ENCODE measurements around the gene GRIN2D. TPM values are rescaled to one million over a fixed set of nuclear protein-coding genes. Genes with fewer than 3 reads are reported as not detected.

The GRIN2D gene
- total RNA-seq, 2 donors from 2014 or later, result 0.35 to 0.49 TPM

DNA sequence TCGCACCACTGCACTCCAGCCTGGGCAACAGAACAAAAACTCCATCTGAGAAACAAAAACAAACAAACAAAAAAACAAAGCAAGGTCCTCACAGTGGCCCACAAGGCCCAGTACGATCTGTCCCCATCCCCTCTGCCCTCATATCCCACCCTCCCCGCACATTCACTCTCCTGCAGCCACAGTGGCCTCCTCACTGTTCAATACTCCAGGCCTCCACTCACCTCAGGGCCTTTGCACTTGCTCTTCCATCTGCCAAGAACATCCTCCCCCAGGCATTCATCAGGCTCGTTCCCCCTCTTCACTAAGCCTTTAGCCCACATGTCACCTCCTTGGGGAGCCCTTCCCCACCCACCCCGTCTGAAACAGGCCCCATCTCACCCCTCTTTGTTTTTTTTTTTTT, 34.3 kb upstream of the GRIN2D start:
- Histone ChIP-seq H3K4me3 (no peak overlapping the region), H3K27ac (no peak overlapping the region), H3K9me3 (no peaks in the 10 kb centered on the region), H3K27me3 (no peaks in the 10 kb centered on the region), H3K4me1 (peaks cover 4% of the 10 kb centered on the region), H3K9ac (ENCODE audit: low read depth in 2 of 2, low read length in 2 of 2) (no peak overlapping the region), H3K36me3 (no peaks in the 10 kb centered on the region)
- DNase-seq, result no peak
- TF ChIP-seq, protein P1, sequence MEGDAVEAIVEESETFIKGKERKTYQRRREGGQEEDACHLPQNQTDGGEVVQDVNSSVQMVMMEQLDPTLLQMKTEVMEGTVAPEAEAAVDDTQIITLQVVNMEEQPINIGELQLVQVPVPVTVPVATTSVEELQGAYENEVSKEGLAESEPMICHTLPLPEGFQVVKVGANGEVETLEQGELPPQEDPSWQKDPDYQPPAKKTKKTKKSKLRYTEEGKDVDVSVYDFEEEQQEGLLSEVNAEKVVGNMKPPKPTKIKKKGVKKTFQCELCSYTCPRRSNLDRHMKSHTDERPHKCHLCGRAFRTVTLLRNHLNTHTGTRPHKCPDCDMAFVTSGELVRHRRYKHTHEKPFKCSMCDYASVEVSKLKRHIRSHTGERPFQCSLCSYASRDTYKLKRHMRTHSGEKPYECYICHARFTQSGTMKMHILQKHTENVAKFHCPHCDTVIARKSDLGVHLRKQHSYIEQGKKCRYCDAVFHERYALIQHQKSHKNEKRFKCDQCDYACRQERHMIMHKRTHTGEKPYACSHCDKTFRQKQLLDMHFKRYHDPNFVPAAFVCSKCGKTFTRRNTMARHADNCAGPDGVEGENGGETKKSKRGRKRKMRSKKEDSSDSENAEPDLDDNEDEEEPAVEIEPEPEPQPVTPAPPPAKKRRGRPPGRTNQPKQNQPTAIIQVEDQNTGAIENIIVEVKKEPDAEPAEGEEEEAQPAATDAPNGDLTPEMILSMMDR (IDR thresholded peaks at IDR 0.05), result no peak
- intact Hi-C loops (cut with DNase I), result no loop called here

DNA sequence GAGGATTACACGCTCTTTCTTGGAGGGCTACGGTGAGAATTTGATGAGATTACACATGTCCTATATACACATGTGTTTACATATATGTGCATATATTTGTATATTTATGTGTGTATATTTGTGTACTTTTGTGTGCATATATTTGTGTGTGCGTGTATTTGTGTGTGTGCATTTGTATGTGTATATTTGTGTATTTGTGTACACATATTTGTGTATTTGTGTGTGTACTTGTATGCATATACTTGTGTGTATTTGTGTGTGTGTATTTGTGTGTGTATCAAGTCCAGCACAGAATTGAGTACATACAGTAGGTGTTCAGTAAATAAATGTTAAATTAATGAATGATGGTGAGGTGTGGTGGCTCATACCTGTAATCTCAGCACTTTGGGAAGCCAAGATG, 31.6 kb upstream of the GRIN2D start:
- Histone ChIP-seq H3K9me3 (no peaks in the 10 kb centered on the region), H3K9ac (ENCODE audit: low read depth in 2 of 2, low read length in 2 of 2) (no peak overlapping the region), H3K27me3 (no peaks in the 10 kb centered on the region), H3K4me1 (peaks cover 4% of the 10 kb centered on the region), H3K4me3 (no peak overlapping the region), H3K36me3 (no peaks in the 10 kb centered on the region), H3K27ac (no peak overlapping the region)
- no peak for DNase-seq
- TF ChIP-seq, protein P1 (IDR thresholded peaks at IDR 0.05), result no peak
- intact Hi-C loops (cut with DNase I), result no loop called here

DNA sequence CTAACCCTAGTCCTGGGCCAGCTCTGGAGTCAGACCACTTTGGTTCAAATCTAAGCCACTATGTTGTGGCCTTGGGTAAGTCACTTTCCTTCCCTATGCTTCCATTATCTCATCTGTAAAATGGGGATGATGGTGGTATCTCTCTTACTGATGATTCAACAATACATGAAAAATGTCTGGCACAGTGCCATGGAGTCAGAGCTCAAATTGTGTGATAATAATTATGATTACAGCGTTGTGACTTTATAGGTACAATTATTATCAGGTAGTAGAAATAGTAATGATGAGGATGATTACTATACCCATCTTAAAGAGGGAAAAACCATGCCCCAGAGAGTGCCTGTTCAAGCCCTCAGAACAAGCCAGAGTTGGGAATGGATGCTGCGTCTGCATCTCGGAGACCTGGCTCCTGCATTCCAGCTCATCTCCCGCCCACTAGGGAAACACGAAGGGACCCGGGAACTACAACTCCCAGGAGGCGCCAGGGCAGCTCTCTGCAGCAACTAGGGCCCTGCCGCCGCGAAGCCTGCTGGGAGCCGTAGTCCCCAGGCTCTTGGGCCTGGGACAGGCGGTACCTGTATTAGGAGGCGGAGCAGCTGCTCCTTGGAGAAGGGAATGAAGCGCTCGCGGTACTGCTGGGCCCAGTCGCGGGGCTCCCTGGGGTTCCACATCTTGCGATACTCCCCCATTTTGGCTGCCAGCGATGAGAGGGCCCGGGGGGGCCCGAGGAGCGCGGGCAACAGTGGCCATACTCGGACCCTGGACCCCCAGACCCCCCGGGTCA, 30.6 kb upstream of the GRIN2D start:
- Histone ChIP-seq H3K4me1 (peaks cover 4% of the 10 kb centered on the region), H3K9me3 (no peaks in the 10 kb centered on the region), H3K9ac (ENCODE audit: low read depth in 2 of 2, low read length in 2 of 2) (peak overlapping the region; percentile 85 to 95), H3K4me3 (peak overlapping the region; percentile 63), H3K27ac (peak overlapping the region; percentile 98), H3K36me3 (no peaks in the 10 kb centered on the region), H3K27me3 (no peaks in the 10 kb centered on the region)
- TF ChIP-seq, protein P1 (IDR thresholded peaks at IDR 0.05), result no peak
- intact Hi-C loops (cut with DNase I), result no loop called here
- DNase-seq, result peak; percentile 95

DNA sequence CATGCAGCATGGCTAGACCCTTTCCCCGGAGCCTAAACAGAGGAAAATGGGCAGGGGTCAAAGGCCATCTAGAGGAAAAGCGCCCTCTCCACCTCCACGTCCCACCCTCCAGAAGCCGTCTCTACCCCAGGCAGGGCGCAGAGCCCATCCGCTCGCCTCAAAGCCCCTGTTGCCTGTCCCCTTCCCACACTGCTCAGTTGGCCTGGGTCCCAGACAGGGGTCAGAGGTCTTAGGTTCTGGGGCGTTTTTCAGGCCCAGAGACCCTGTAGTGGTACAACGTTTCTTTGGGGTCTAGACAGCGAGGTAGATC, 30.0 kb upstream of the GRIN2D start:
- no peak for DNase-seq
- Histone ChIP-seq H3K9ac (ENCODE audit: low read depth in 2 of 2, low read length in 2 of 2) (peak overlapping the region; percentile 85 to 95), H3K4me3 (peak overlapping the region; percentile 63), H3K9me3 (no peaks in the 10 kb centered on the region), H3K27ac (peak overlapping the region; percentile 98), H3K4me1 (peaks cover 4% of the 10 kb centered on the region), H3K27me3 (no peaks in the 10 kb centered on the region), H3K36me3 (no peaks in the 10 kb centered on the region)
- TF ChIP-seq, protein P1 (IDR thresholded peaks at IDR 0.05), result no peak
- intact Hi-C loops (cut with DNase I), result no loop called here

DNA sequence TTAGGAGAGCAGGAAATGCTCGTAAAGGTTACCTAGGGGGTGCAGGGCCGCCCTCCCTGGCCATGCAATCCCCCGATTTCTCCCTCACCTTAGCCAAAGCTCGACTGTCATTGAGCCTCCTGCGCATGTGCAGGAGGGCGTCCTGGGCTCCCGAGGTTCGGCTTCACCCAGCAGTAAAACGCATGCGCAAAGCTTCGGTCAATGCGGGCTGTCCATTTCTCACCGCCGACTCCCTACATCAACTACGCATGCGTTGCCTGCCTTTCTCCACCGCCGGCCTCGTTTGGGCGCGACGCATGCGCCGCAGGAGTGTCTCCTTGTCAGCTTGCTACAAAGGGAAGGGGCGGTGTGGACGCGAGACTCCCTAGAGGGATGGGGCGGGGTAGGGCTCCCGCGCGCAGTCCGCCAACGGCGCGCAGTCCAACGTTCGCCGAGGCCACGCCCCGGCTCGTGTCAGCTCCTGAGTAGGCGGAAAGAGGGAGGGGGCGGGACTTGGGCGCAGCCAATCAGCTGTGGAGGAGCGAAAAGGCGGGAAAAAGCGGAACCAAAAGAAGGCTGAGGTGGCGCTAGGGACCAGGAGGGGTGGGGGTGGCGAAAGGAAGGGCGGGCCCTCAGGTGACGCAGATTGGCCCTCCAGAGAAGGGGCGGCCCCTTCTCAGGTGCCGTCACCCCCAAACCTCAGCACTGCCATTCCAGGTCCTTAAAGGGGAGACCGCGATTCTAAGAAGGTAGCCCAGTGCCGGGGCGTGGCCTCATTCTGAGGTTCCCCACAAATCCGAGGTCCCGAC, 29.5 kb upstream of the GRIN2D start, which contains the start of the genes SYNGR4 and TMEM143:
Gene SYNGR4 (plus strand): TSS at position 558 of the 788 bp plus-strand sequence. CDS start 1,476 bp downstream, outside the sequence.
Gene TMEM143 (minus strand): TSS at position 131 of the 788 bp plus-strand sequence. CDS start 20 bp downstream, at position 111.
- H3K9ac ChIP-seq (ENCODE audit: low read depth in 2 of 2, low read length in 2 of 2), result peak within 1 kb of the TSS; percentile 85 to 95
- H3K36me3 ChIP-seq, result no peaks in the 10 kb centered on the region
- intact Hi-C loops (cut with DNase I), result no loop called here
- no peaks in the 10 kb centered on the region for H3K27me3 ChIP-seq
- H3K4me1 ChIP-seq, result peaks cover 4% of the 10 kb centered on the region
- TF ChIP-seq, protein P1 (IDR thresholded peaks at IDR 0.05), result no peak
- H3K4me3 ChIP-seq, result peak within 1 kb of the TSS; percentile 63
- H3K27ac ChIP-seq, result peak within 1 kb of the TSS; percentile 98
- H3K9me3 ChIP-seq, result no peaks in the 10 kb centered on the region
- DNase-seq, result peak; percentile 98

All from colonic mucosa (tissue), 4 donors.